IMR-90 (cell line): Measurements from ENCODE around the gene ACAA2. TPM values are rescaled to one million over a fixed set of nuclear protein-coding genes. Genes with fewer than 3 reads are reported as not detected.
A peak's percentile ranks its signal among the peaks of the same experiment; 100 is the strongest.

Experiments
- ATAC-seq: fragments of 200-7000 bp; cut with Tn5 transposase; 2 replicates; pipeline ENCODE4 v1.9.1; 2020; ENCODE audit warnings: low read depth, mild to moderate bottlenecking, moderate library complexity
- BruUV-seq: library from RNA; stranded (reverse); fragments of 400-500 nt; replicated peaks from 2 replicates; lab custom pipeline; 2021; lab: Mats Ljungman, UMichigan
- CTCF ChIA-PET: fragments of 300-600 bp; formaldehyde crosslinking; extraction: SDS; loops from one replicate; lab custom pipeline; 2021; ENCODE audit warnings: antibody characterized with exemption; lab: Yijun Ruan, JAX
- POLR2A ChIA-PET: fragments of 300-600 bp; sonication (Branson Sonifier 250); formaldehyde crosslinking; loops from one replicate; lab custom pipeline; 2022; ENCODE audit warnings: antibody characterized with exemption; ENCODE audit not compliant: unreplicated experiment; lab: Charles Lee
- DNase-seq: peaks from one replicate; pipeline ENCODE4 v3.0.0; 2013
- H2AFZ ChIP-seq: replicated peaks from 2 replicates; pipeline ENCODE3; 2013; ENCODE audit warnings: low read length, mild to moderate bottlenecking; ENCODE audit not compliant: poor library complexity
- H2AK5ac ChIP-seq: 2 replicates; pipeline ENCODE4 v1.6.1; 2013; ENCODE audit warnings: low read depth, low read length, inconsistent platforms
- H2AK9ac ChIP-seq: replicated peaks from 2 replicates; pipeline ENCODE3; 2013; ENCODE audit warnings: mild to moderate bottlenecking, low read depth, low read length, moderate library complexity; ENCODE audit not compliant: poor library complexity
- H2BK120ac ChIP-seq: 2 replicates; pipeline ENCODE4 v1.6.1; 2013; ENCODE audit warnings: low read depth, low read length, inconsistent platforms
- H2BK15ac ChIP-seq: 3 replicates; pipeline ENCODE4 v1.6.1; 2013; ENCODE audit warnings: low read depth, low read length, inconsistent platforms
- H2BK20ac ChIP-seq: 2 replicates; pipeline ENCODE4 v1.6.1; 2013; ENCODE audit warnings: low read depth, mild to moderate bottlenecking, inconsistent platforms, low read length, moderate library complexity
- H2BK5ac ChIP-seq: 2 replicates; pipeline ENCODE4 v1.6.1; 2013; ENCODE audit warnings: mild to moderate bottlenecking, low read depth, low read length, inconsistent platforms; ENCODE audit not compliant: poor library complexity, severe bottlenecking
- H3K14ac ChIP-seq: replicated peaks from 2 replicates; pipeline ENCODE4 v1.6.1; 2013; ENCODE audit warnings: low read depth, low read length, inconsistent platforms
- H3K18ac ChIP-seq: 2 replicates; pipeline ENCODE4 v1.6.1; 2013; ENCODE audit warnings: low read depth, low read length, control low read depth
- H3K23ac ChIP-seq: 2 replicates; pipeline ENCODE4 v1.6.1; 2013; ENCODE audit warnings: low read depth, low read length, inconsistent platforms
- H3K27ac ChIP-seq: 2 replicates; pipeline ENCODE4 v1.5.1; 2013; ENCODE audit warnings: mild to moderate bottlenecking, control low read depth, low read length; ENCODE audit not compliant: insufficient read depth
- H3K27me3 ChIP-seq: 2 replicates; pipeline ENCODE4 v1.6.1; 2013; ENCODE audit warnings: low read length; ENCODE audit not compliant: control insufficient read depth, insufficient read depth
- H3K36me3 ChIP-seq: 2 replicates; pipeline ENCODE4 v1.6.1; 2013; ENCODE audit warnings: low read length, mixed read lengths; ENCODE audit not compliant: control insufficient read depth, insufficient read depth
- H3K4ac ChIP-seq: 2 replicates; pipeline ENCODE4 v1.6.1; 2013; ENCODE audit warnings: low read depth, low read length, inconsistent platforms
- H3K4me1 ChIP-seq: 2 replicates; pipeline ENCODE4 v1.6.1; 2013; ENCODE audit warnings: low read length, mixed read lengths; ENCODE audit not compliant: control insufficient read depth, insufficient read depth
- H3K4me2 ChIP-seq: 2 replicates; pipeline ENCODE4 v1.6.1; 2013; ENCODE audit warnings: low read depth, mild to moderate bottlenecking, control low read depth, low read length, moderate library complexity
- H3K4me3 ChIP-seq: 2 replicates; pipeline ENCODE4 v1.5.1; 2013; ENCODE audit warnings: low read depth, mild to moderate bottlenecking, control low read depth, low read length, moderate library complexity; ENCODE audit not compliant: insufficient read depth
- H3K56ac ChIP-seq: 2 replicates; pipeline ENCODE4 v1.6.1; 2013; ENCODE audit warnings: low read length, inconsistent platforms; ENCODE audit not compliant: insufficient read depth; ENCODE audit errors: extremely low read depth
- H3K79me1 ChIP-seq, 2 experiments: 2 replicates each; pipeline ENCODE4 v1.6.1; 2013; ENCODE audit warnings: low read length in 2 of 2, inconsistent platforms in 1 of 2, low read depth in 1 of 2
- H3K9ac ChIP-seq: 2 replicates; pipeline ENCODE4 v1.6.1; 2013; ENCODE audit warnings: low read depth, low read length, control low read depth
- H3K9me1 ChIP-seq: 2 replicates; pipeline ENCODE4 v1.6.1; 2013; ENCODE audit warnings: low read length, inconsistent platforms; ENCODE audit not compliant: insufficient read depth
- H3K9me3 ChIP-seq: 2 replicates; pipeline ENCODE4 v1.6.1; 2013; ENCODE audit warnings: low read length; ENCODE audit not compliant: control insufficient read depth, insufficient read depth
- H4K20me1 ChIP-seq: 2 replicates; pipeline ENCODE4 v1.6.1; 2013; ENCODE audit warnings: low read length, inconsistent platforms; ENCODE audit not compliant: insufficient read depth
- H4K5ac ChIP-seq: 2 replicates; pipeline ENCODE4 v1.6.1; 2013; ENCODE audit warnings: mild to moderate bottlenecking, low read depth, low read length, control low read depth
- H4K8ac ChIP-seq, 2 experiments: 2 replicates each; pipeline ENCODE4 v1.6.1; 2013; ENCODE audit warnings: low read depth in 2 of 2, low read length in 2 of 2, control low read depth in 1 of 2, inconsistent platforms in 1 of 2
- H4K91ac ChIP-seq: 2 replicates; pipeline ENCODE4 v1.6.1; 2013; ENCODE audit warnings: low read depth, low read length, inconsistent platforms; ENCODE audit not compliant: insufficient read depth
- MAFK ChIP-seq: IDR thresholded peaks from 2 replicates; pipeline ENCODE4 v1.6.1; 2012; ENCODE audit warnings: low read depth, low read length, improper control_type of control experiment
- MAZ ChIP-seq: IDR thresholded peaks from 2 replicates; pipeline ENCODE4 v1.6.1; 2012; ENCODE audit warnings: low read depth, mild to moderate bottlenecking, low read length, improper control_type of control experiment, moderate library complexity, borderline replicate concordance
- MXI1 ChIP-seq: IDR thresholded peaks from 2 replicates; pipeline ENCODE4 v1.6.1; 2012; ENCODE audit warnings: low read depth, mild to moderate bottlenecking, low read length, moderate library complexity, borderline replicate concordance
- NFE2L2 ChIP-seq: fragments of 150-350 bp; IDR thresholded peaks from 2 replicates; pipeline ENCODE4 v1.6.1; 2016; ENCODE audit warnings: low read depth, mild to moderate bottlenecking, low read length
- POLR2A ChIP-seq: IDR thresholded peaks from 2 replicates; pipeline ENCODE4 v1.6.1; 2012; ENCODE audit warnings: mild to moderate bottlenecking, low read depth, low read length
- RAD21 ChIP-seq: IDR thresholded peaks from 2 replicates; pipeline ENCODE4 v1.6.1; 2012; ENCODE audit warnings: low read length, improper control_type of control experiment
- RCOR1 ChIP-seq: IDR thresholded peaks from 2 replicates; pipeline ENCODE4 v1.6.1; 2012; ENCODE audit warnings: mild to moderate bottlenecking, low read length, improper control_type of control experiment; ENCODE audit not compliant: insufficient replicate concordance
- RFX5 ChIP-seq: IDR thresholded peaks from 2 replicates; pipeline ENCODE4 v1.8.0; 2012; ENCODE audit warnings: low read depth, mild to moderate bottlenecking, low read length, moderate library complexity
- SMC3 ChIP-seq: fragments of 150-350 bp; IDR thresholded peaks from 2 replicates; pipeline ENCODE4 v1.6.1; 2016; ENCODE audit warnings: low read depth, mild to moderate bottlenecking, antibody characterized with exemption, low read length, moderate library complexity
- WGBS, 2 experiments: methylation state at CpG; one replicate each; pipeline versions ENCODE4 v1.1.5 to v1.1.7; 2013; ENCODE audit warnings: missing lambda C conversion rate in 2 of 2; ENCODE audit not compliant: insufficient read length in 1 of 2; ENCODE audit errors: extremely low coverage in 2 of 2; 5-methylcytosine and 5-hydroxymethylcytosine counted together
- dilution Hi-C: fragments of 300-500 bp; cut with HindIII; formaldehyde crosslinking; loops from one replicate; pipeline ENCODE4 v1.14.3; 2018; ENCODE audit warnings: low sequenced_read_pairs; ENCODE audit not compliant: unreplicated experiment
- in situ Hi-C: fragments of 300-500 bp; cut with MboI; formaldehyde crosslinking; loops from 3 replicates; pipeline ENCODE4 v1.14.3; 2019; ENCODE audit warnings: low sequenced_read_pairs, inconsistent platforms, mixed read lengths
- intact Hi-C: fragments of 100-400 bp; cut with micrococcal nuclease; formaldehyde crosslinking; loops from 2 replicates; pipeline ENCODE4 v1.10.0; 2022
- polyA plus RNA-seq, 3 experiments: library from polyadenylated mRNA; depleted of rRNA; stranded (reverse); fragments of >200 nt; gene quantifications; 2 replicates each; pipeline ENCODE4 v1.2.3, GENCODE V29; 2012; ENCODE audit warnings: low replicate concordance in 1 of 3
- total RNA-seq: library from RNA; depleted of rRNA; stranded (reverse); fragments of >200 nt; gene quantifications from 2 replicates; pipeline ENCODE4 v1.2.3, GENCODE V29; 2012
- TF ChIP-seq, protein P1 (sequence below): conservative IDR thresholded peaks from 2 replicates; pipeline ENCODE4 v1.5.1; 2012; ENCODE audit warnings: mild to moderate bottlenecking, low read depth, low read length, improper control_type of control experiment

ACAA2 gene
- total and polyA plus RNA-seq, 2 of the 4 experiments (the other 2 are of a cell fraction) = 24.4 to 61.5 TPM

GRCh38 chr18:49861659-49862058, 48.3 kb upstream of the ACAA2 start:
- POLR2A ChIA-PET = no interaction called here
- BruUV-seq = no TSS peak

More at GRCh38 chr18:49861659-49862058, 48.3 kb upstream of the ACAA2 start:
- CTCF ChIA-PET = interaction anchor here (1.2 kb wide), 1 partner anchor 301 kb away, joined by 3 read pairs; no protein-coding TSS in a partner anchor
- Histone ChIP-seq H2BK15ac (no peak overlapping the region), H3K9me3 (no peaks in the 10 kb centered on the region), H4K8ac (no peak overlapping the region), H3K27me3 (peaks cover 29% of the 10 kb centered on the region), H3K9ac (no peak overlapping the region), H3K79me1 (no peaks in the 10 kb centered on the region), H2AK9ac (no peak overlapping the region), H2AFZ (no peak overlapping the region), H4K91ac (no peak overlapping the region), H3K9me1 (no peaks in the 10 kb centered on the region), H3K18ac (no peak overlapping the region), H2BK120ac (no peak overlapping the region), H4K20me1 (no peaks in the 10 kb centered on the region), H3K27ac (no peak overlapping the region), H2BK20ac (no peak overlapping the region), H3K4me3 (no peak overlapping the region), H3K23ac (no peak overlapping the region), H4K5ac (no peak overlapping the region), H3K4ac (no peak overlapping the region), H2BK5ac (no peak overlapping the region), H3K56ac (no peak overlapping the region), H3K4me1 (no peaks in the 10 kb centered on the region), H2AK5ac (no peak overlapping the region), H3K36me3 (no peaks in the 10 kb centered on the region), H3K4me2 (no peak overlapping the region), H3K14ac (no peak overlapping the region)
- ATAC-seq (no peak), DNase-seq (no peak)
- intact Hi-C loops = no loop called here
- in situ Hi-C loops = loop anchor here (5.0 kb wide), 1 partner anchor 304 kb away; no protein-coding TSS in a partner anchor
- no CpG with 5 or more reads among the region's 3 CpGs for WGBS, 2 experiments
- no peak for TF ChIP-seq MXI1
- no peak for TF ChIP-seq MAFK
- TF ChIP-seq SMC3 = peak; percentile 20; the same call in 1 of the 2 replicates
- no peak for TF ChIP-seq POLR2A
- no peak for TF ChIP-seq RFX5
- no peak for TF ChIP-seq MAZ
- TF ChIP-seq, protein P1, sequence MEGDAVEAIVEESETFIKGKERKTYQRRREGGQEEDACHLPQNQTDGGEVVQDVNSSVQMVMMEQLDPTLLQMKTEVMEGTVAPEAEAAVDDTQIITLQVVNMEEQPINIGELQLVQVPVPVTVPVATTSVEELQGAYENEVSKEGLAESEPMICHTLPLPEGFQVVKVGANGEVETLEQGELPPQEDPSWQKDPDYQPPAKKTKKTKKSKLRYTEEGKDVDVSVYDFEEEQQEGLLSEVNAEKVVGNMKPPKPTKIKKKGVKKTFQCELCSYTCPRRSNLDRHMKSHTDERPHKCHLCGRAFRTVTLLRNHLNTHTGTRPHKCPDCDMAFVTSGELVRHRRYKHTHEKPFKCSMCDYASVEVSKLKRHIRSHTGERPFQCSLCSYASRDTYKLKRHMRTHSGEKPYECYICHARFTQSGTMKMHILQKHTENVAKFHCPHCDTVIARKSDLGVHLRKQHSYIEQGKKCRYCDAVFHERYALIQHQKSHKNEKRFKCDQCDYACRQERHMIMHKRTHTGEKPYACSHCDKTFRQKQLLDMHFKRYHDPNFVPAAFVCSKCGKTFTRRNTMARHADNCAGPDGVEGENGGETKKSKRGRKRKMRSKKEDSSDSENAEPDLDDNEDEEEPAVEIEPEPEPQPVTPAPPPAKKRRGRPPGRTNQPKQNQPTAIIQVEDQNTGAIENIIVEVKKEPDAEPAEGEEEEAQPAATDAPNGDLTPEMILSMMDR = peak; percentile 30; the same call in 1 of the 2 replicates
- TF ChIP-seq NFE2L2 = no peak
- TF ChIP-seq RAD21 = peak; percentile 37; the same call in 1 of the 2 replicates
- TF ChIP-seq RCOR1 = no peak
- dilution Hi-C loops = no loop called here
